Hepatocyte (in vitro differentiated cells): ENCODE results near the gene ZDHHC5.

ENCODE experiments used
- EZH2 ChIP-seq: fragments of 200-600 bp; sonication (generic); IDR thresholded peaks from 2 replicates; pipeline ENCODE4 v1.6.1; 2016; ENCODE audit warnings: antibody characterized with exemption, mild to moderate bottlenecking, borderline replicate concordance
- EZH2phosphoT487 ChIP-seq: fragments of 200-600 bp; sonication (generic); IDR thresholded peaks from one replicate; pipeline ENCODE4 v1.6.1; 2018; ENCODE audit warnings: antibody characterized with exemption, mild to moderate bottlenecking, low read depth, moderate library complexity; ENCODE audit not compliant: unreplicated experiment, severe bottlenecking
- TF ChIP-seq, protein P1 (sequence below): fragments of 200-600 bp; sonication (generic); IDR thresholded peaks from 2 replicates; pipeline ENCODE4 v1.5.1; 2016; ENCODE audit warnings: antibody characterized with exemption, mild to moderate bottlenecking; ENCODE audit not compliant: poor library complexity

- TF ChIP-seq, protein P1, sequence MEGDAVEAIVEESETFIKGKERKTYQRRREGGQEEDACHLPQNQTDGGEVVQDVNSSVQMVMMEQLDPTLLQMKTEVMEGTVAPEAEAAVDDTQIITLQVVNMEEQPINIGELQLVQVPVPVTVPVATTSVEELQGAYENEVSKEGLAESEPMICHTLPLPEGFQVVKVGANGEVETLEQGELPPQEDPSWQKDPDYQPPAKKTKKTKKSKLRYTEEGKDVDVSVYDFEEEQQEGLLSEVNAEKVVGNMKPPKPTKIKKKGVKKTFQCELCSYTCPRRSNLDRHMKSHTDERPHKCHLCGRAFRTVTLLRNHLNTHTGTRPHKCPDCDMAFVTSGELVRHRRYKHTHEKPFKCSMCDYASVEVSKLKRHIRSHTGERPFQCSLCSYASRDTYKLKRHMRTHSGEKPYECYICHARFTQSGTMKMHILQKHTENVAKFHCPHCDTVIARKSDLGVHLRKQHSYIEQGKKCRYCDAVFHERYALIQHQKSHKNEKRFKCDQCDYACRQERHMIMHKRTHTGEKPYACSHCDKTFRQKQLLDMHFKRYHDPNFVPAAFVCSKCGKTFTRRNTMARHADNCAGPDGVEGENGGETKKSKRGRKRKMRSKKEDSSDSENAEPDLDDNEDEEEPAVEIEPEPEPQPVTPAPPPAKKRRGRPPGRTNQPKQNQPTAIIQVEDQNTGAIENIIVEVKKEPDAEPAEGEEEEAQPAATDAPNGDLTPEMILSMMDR, result no peak
- TF ChIP-seq EZH2, result no peak
- TF ChIP-seq EZH2phosphoT487, result no peak
Observed at GRCh38 chr11:57638005-57638781, 29.7 kb upstream of the ZDHHC5 start.
